T-helper 22 cell (primary cell): ENCODE measurements around the gene NEK7.

Experiments
- DNase-seq: peaks from one replicate; pipeline ENCODE4 v3.0.0-alpha.2; 2020; ENCODE audit warnings: low read depth

Gene NEK7

GRCh38 chr1:198352975-198353695 lies 196.3 kb downstream of the NEK7 start:
- DNase-seq, result no peak

DNA sequence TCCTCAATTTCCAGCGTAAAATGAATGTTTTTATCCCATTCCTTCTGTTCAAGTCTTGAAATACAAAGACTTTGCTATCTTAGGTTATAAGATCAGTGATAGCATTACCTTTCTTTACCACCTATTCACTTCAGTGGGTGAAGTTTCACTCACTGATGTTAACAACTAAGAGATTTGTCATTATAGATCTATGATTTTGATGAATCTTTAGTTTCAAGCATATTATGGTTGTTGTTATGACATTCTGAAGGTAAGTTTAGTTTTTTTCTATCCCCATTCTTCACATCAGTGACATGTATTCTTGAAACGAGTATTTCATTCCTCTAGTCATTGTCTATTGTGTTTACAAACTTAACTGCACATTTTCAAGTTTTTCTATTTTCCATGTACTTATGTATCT lies 201.1 kb downstream of the NEK7 start:
- no peak for DNase-seq

GRCh38 chr1:198359024-198359653 lies 202.3 kb downstream of the NEK7 start:
- DNase-seq, result no peak

- DNase-seq, result no peak
These were observed 203.5 kb downstream of the NEK7 start for GRCh38 chr1:198360208-198360729.

- no peak for DNase-seq
These were observed 204.5 kb downstream of the NEK7 start for GRCh38 chr1:198361237-198361767.

DNA sequence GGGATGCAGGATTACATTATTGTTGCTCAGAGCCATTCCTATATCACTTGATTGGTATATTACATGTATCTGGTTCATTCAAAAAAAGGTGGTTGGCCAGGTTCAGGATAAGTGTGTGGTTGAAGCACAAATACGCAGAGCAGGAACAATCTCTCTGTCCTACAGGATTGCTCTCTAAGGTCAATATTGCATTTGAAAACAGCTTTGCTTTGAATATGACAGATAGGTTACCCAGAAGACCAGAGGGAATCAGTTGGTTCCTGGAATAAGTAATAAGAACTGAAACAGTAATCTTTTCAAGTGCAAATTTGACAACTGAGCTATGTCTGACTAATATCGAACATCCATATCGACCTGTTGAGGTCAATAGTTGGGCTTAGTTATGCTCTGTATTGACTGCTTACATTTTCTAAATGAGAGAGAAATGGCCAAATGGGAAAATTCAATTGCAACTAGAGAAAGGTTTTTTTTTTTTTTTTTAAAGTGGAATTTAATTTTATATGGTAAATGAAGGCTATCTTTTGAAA lies 206.9 kb downstream of the NEK7 start:
- no peak for DNase-seq

DNA sequence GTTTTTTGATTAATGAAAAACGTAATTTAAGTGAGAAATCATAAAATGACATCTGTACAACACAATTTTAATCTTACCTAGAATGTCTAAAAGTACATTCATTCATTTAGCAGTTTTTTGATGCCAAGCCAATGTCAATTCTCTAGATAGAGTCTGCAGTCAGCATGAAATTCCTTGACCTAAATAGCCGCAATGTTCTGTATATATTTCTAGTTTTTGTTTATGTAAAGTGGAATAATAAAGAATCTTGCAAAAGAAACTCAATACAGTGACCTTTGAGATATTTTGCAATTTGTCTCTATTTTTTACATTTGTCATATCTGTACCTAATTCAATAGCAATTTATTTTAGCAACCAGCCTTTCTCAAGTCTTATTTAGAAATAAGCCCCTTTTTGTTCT lies 207.7 kb downstream of the NEK7 start:
- no peak for DNase-seq

GRCh38 chr1:198367296-198367695 lies 210.5 kb downstream of the NEK7 start:
- no peak for DNase-seq

DNA sequence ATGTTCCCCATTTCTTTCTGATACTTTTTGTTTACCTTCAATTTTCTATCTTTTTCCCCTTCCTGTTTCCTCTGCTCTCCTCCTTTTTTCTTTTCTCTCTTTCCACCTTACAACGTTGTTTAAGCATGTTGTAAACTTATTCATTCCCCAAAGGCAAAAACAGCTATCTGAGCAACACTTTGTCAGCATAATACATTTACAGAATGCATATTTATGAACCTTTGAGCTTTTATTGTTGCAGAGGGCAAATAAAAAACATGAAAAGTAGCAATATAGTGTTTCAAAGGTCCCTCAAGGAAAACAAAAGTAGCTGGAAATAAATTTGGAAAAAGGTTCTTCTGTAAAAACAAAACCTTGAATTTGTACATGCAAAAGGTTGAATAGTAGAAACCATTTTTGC lies 214.2 kb downstream of the NEK7 start:
- no peak for DNase-seq
